Natural killer cell (primary cell): ENCODE results near the gene KIAA1671. TPM values are rescaled to one million over a fixed set of nuclear protein-coding genes. Genes with fewer than 3 reads are reported as not detected.

Source experiments
- ATAC-seq, 3 donors: fragments of 150-1000 bp in 2 of 3; fragments of 200-7000 bp in 1 of 3; cut with Tn5 transposase; 1 replicate in 1 of 3; 2 replicates in 2 of 3; pipeline ENCODE4 v1.10.0; 2021; ENCODE audit warnings: mild to moderate bottlenecking in 2 of 3, moderate library complexity in 2 of 3
- DNase-seq, 2 donors: peaks; one replicate each; pipeline versions ENCODE4 v3.0.0 to v3.0.0-alpha.2; 2013 to 2021; ENCODE audit warnings: mixed read lengths in 1 of 2
- H3K27ac ChIP-seq: one replicate; pipeline ENCODE4 v1.5.1; 2013; ENCODE audit warnings: mild to moderate bottlenecking, low read length
- H3K27me3 ChIP-seq: one replicate; pipeline ENCODE4 v1.6.1; 2013; ENCODE audit warnings: low read length; ENCODE audit not compliant: control insufficient read depth, insufficient read depth
- H3K36me3 ChIP-seq: one replicate; pipeline ENCODE4 v1.6.1; 2013; ENCODE audit warnings: low read length; ENCODE audit not compliant: control insufficient read depth, insufficient read depth
- H3K4me1 ChIP-seq: one replicate; pipeline ENCODE4 v1.6.1; 2013; ENCODE audit warnings: low read length; ENCODE audit not compliant: control insufficient read depth, insufficient read depth
- H3K4me3 ChIP-seq: one replicate; pipeline ENCODE4 v1.5.1; 2013; ENCODE audit warnings: low read length
- H3K9me3 ChIP-seq: one replicate; pipeline ENCODE4 v1.6.1; 2013; ENCODE audit warnings: low read length; ENCODE audit not compliant: control insufficient read depth, insufficient read depth
- H3K27ac Mint-ChIP-seq, 2 donors: one replicate each; pipeline ENCODE4 v1.8.0; 2022; ENCODE audit warnings: mild to moderate bottlenecking in 2 of 2, mixed read lengths in 2 of 2, moderate library complexity in 1 of 2
- H3K27me3 Mint-ChIP-seq, 2 donors: one replicate each; pipeline ENCODE4 v1.8.0; 2022; ENCODE audit warnings: low read depth in 2 of 2, mixed read lengths in 2 of 2
- H3K36me3 Mint-ChIP-seq: one replicate; pipeline ENCODE4 v1.8.0; 2022; ENCODE audit warnings: mixed read lengths
- H3K4me1 Mint-ChIP-seq, 2 donors: one replicate each; pipeline ENCODE4 v1.8.0; 2022; ENCODE audit warnings: mixed read lengths in 2 of 2
- H3K4me3 Mint-ChIP-seq: one replicate; pipeline ENCODE4 v1.8.0; 2022; ENCODE audit warnings: mild to moderate bottlenecking, moderate library complexity, mixed read lengths
- H3K9me3 Mint-ChIP-seq, 2 donors: one replicate each; pipeline ENCODE4 v1.8.0; 2022; ENCODE audit warnings: mixed read lengths in 2 of 2
- CTCF ChIP-seq: fragments of 200-600 bp; IDR thresholded peaks from one replicate; pipeline ENCODE4 v1.8.0; 2022; ENCODE audit warnings: antibody characterized with exemption
- WGBS: methylation state at CpG from one replicate; pipeline ENCODE4 v1.1.7; 2013; ENCODE audit warnings: missing lambda C conversion rate; ENCODE audit not compliant: insufficient coverage; 5-methylcytosine and 5-hydroxymethylcytosine counted together
- intact Hi-C: fragments of 100-400 bp; cut with micrococcal nuclease; formaldehyde crosslinking; loops from one replicate; pipeline ENCODE4 v1.14.2; 2022
- total RNA-seq, 4 donors: library from RNA; stranded (reverse); fragments of 120-200 nt in 1 of 4; gene quantifications; one replicate each; pipeline versions ENCODE4 v1.2.3 to v1.2.4, GENCODE V29; 2013 to 2022

The KIAA1671 gene
- total RNA-seq, 3 donors from 2014 or later (not counting 1 experiment from before 2014, with no cell fraction given) = 3.6 to 24.0 (median 7.3) TPM

DNA sequence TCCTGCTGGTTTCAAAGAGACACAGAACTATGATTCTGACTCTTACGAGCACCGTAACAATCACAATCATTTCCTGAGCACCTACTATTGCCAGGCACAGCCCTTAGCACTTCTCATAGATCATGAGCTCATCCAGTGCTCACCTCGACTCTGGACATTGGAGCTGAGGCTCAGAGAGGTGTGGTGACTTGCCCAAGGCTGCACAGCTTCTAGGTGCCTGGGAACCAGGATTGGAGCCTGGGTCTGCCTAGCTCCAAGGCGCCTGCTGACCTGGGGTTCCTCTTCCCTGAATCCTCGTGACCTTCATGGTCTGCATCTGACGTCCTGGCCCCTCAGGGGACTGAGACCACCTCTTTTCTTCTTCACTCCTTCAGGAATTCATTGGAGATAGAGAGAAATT is 196.5 kb downstream of the KIAA1671 start:
- Mint-ChIP-seq H3K4me3 (no peak overlapping the region), H3K27me3 (no peaks in the 10 kb centered on the region), H3K36me3 (no peaks in the 10 kb centered on the region), H3K9me3 (no peaks in the 10 kb centered on the region), H3K27ac (no peak overlapping the region), H3K4me1 (no peaks in the 10 kb centered on the region)
- no peak for TF ChIP-seq CTCF
- DNase-seq (no peak), ATAC-seq (no peak)
- Histone ChIP-seq H3K4me1 (no peaks in the 10 kb centered on the region), H3K27ac (no peak overlapping the region), H3K4me3 (no peak overlapping the region), H3K36me3 (no peaks in the 10 kb centered on the region), H3K9me3 (no peaks in the 10 kb centered on the region), H3K27me3 (no peaks in the 10 kb centered on the region)
- 70% methylated on average over 5 of the region's 6 CpGs for WGBS
- intact Hi-C loops = no loop called here

- H3K27ac ChIP-seq = no peak overlapping the region
- Mint-ChIP-seq H3K27ac (no peak overlapping the region), H3K9me3 (no peaks in the 10 kb centered on the region), H3K4me3 (no peak overlapping the region), H3K27me3 (no peaks in the 10 kb centered on the region), H3K36me3 (no peaks in the 10 kb centered on the region), H3K4me1 (no peaks in the 10 kb centered on the region)
- TF ChIP-seq CTCF = no peak
- H3K36me3 ChIP-seq = no peaks in the 10 kb centered on the region
- no peaks in the 10 kb centered on the region for H3K27me3 ChIP-seq
- no peak for DNase-seq
- no peak for ATAC-seq
- no peaks in the 10 kb centered on the region for H3K9me3 ChIP-seq
- no peak overlapping the region for H3K4me3 ChIP-seq
- WGBS = 88% methylated on average over 8 of the region's 8 CpGs
- intact Hi-C loops = no loop called here
- H3K4me1 ChIP-seq = peaks cover 4% of the 10 kb centered on the region
These were observed 201.6 kb downstream of the KIAA1671 start for GRCh38 chr22:25153961-25154666.

DNA sequence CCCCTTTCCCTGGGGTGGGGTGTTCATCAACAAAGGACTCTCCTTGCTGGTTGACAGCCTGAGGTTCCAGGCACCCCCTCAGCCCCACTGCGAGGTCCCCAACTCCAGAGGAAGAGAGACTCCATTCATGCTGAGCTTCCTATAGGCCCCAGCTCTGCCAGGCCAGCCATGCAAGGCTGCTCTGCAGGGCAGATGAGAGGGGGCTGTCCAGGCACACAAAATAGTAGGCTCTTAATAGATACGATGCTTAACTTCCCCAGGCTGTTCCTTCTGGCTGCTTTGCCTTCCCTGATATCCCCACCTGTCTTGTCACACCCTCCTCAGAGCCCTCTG is 202.1 kb downstream of the KIAA1671 start:
- Mint-ChIP-seq H3K4me1 (no peaks in the 10 kb centered on the region), H3K4me3 (no peak overlapping the region), H3K27me3 (no peaks in the 10 kb centered on the region), H3K27ac (no peak overlapping the region), H3K9me3 (no peaks in the 10 kb centered on the region), H3K36me3 (no peaks in the 10 kb centered on the region)
- H3K36me3 ChIP-seq = no peaks in the 10 kb centered on the region
- DNase-seq (no peak), ATAC-seq (no peak)
- peaks cover 4% of the 10 kb centered on the region for H3K4me1 ChIP-seq
- no peak for TF ChIP-seq CTCF
- no peaks in the 10 kb centered on the region for H3K27me3 ChIP-seq
- intact Hi-C loops = no loop called here
- H3K4me3 ChIP-seq = no peak overlapping the region
- no peak overlapping the region for H3K27ac ChIP-seq
- no peaks in the 10 kb centered on the region for H3K9me3 ChIP-seq
- WGBS = 91% methylated on average over 2 of the region's 2 CpGs

DNA sequence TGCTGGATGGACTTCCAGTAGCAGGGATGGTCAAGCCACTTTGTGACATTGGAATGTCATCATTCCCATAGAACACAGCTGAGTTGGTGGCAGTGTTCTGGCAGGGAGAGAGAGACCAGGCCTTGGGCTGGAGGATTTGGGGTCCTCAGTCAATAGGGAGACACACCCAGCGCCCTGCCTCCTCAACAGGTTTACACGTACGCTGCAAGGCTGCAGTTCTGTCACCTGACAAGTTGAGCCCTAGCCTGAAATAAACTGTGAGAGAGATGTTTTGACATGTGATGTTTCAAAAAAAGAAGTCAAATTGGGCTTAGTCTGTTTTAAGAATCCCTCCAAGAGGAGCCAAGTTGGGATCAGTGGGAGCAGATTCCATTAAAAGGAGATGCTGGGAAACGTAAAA is 204.2 kb downstream of the KIAA1671 start:
- H3K27ac ChIP-seq = no peak overlapping the region
- 97% methylated on average over 3 of the region's 4 CpGs for WGBS
- Mint-ChIP-seq H3K27ac (no peak overlapping the region), H3K4me1 (no peaks in the 10 kb centered on the region), H3K36me3 (no peaks in the 10 kb centered on the region), H3K9me3 (no peaks in the 10 kb centered on the region), H3K27me3 (no peaks in the 10 kb centered on the region), H3K4me3 (no peak overlapping the region)
- intact Hi-C loops = no loop called here
- no peak for TF ChIP-seq CTCF
- DNase-seq = no peak
- H3K27me3 ChIP-seq = no peaks in the 10 kb centered on the region
- no peaks in the 10 kb centered on the region for H3K9me3 ChIP-seq
- peaks cover 4% of the 10 kb centered on the region for H3K4me1 ChIP-seq
- H3K36me3 ChIP-seq = no peaks in the 10 kb centered on the region
- H3K4me3 ChIP-seq = no peak overlapping the region
- ATAC-seq = no peak
